ENCODE measurements around the gene UBE2J2. TPM values are rescaled to one million over a fixed set of nuclear protein-coding genes. Genes with fewer than 3 reads are reported as not detected.

The UBE2J2 gene
- total and polyA plus RNA-seq, 2 of the 13 experiments (the other 11 are each of a cell fraction or from before 2014, with no cell fraction given), result 25.4 to 29.4 TPM

DNA sequence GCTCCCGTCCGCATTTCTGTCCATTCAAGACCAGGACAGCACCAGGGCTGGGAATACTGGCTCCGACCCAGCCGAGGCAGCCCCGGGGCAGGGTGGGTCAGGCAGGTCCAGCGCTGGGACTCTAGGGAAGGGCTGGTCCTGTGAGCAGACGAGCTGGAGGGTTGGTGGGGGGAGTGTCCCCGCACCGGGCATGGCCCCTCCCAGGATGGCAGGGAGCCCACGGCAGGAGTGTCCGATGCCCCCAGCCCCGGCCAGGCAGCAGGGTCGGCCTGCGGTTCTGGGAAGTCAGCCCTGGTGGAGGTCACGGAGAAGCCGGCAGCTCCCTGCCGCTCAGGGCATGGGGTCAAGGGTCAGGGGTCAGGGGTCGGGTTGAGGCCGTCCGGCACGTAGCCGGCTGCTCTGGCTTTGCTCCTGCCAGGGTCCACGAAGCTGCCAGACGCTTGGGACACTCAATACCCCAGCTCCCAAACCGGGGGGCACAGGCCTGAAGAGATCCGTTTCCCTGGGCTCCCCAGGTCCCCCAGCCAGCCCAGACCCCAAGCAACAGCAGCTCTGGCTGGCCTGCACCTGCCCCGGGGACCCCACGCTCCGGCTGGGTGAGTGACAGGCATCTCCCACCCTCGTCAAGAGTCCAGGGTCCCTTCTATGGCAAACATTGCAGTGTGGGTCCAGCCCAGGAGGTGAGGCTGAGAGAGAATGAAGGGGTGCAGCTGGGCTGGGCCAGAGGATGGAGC lies 33.9 kb downstream of the UBE2J2 start (continued):
- TF ChIP-seq ZBTB8A (CRISPR knock-in tag; IDR thresholded peaks at IDR 0.05; ENCODE audit: borderline replicate concordance, low read depth), result no peak
- TF ChIP-seq, protein P1, sequence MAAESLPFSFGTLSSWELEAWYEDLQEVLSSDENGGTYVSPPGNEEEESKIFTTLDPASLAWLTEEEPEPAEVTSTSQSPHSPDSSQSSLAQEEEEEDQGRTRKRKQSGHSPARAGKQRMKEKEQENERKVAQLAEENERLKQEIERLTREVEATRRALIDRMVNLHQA (CRISPR knock-in tag; IDR thresholded peaks at IDR 0.05), result no peak
- TF ChIP-seq ZNF776 (CRISPR knock-in tag; IDR thresholded peaks at IDR 0.05), result no peak
- TF ChIP-seq, protein P2, sequence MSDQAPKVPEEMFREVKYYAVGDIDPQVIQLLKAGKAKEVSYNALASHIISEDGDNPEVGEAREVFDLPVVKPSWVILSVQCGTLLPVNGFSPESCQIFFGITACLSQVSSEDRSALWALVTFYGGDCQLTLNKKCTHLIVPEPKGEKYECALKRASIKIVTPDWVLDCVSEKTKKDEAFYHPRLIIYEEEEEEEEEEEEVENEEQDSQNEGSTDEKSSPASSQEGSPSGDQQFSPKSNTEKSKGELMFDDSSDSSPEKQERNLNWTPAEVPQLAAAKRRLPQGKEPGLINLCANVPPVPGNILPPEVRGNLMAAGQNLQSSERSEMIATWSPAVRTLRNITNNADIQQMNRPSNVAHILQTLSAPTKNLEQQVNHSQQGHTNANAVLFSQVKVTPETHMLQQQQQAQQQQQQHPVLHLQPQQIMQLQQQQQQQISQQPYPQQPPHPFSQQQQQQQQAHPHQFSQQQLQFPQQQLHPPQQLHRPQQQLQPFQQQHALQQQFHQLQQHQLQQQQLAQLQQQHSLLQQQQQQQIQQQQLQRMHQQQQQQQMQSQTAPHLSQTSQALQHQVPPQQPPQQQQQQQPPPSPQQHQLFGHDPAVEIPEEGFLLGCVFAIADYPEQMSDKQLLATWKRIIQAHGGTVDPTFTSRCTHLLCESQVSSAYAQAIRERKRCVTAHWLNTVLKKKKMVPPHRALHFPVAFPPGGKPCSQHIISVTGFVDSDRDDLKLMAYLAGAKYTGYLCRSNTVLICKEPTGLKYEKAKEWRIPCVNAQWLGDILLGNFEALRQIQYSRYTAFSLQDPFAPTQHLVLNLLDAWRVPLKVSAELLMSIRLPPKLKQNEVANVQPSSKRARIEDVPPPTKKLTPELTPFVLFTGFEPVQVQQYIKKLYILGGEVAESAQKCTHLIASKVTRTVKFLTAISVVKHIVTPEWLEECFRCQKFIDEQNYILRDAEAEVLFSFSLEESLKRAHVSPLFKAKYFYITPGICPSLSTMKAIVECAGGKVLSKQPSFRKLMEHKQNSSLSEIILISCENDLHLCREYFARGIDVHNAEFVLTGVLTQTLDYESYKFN (CRISPR knock-in tag; conservative IDR thresholded peaks at IDR 0.05), result peak; percentile 81
- TF ChIP-seq ZNF567 (CRISPR knock-in tag; IDR thresholded peaks at IDR 0.05; ENCODE audit: borderline replicate concordance), result no peak
- TF ChIP-seq ZNF230 (CRISPR knock-in tag; IDR thresholded peaks at IDR 0.05), result no peak; the same call in 1 of the 2 replicates
- TF ChIP-seq, protein P3, sequence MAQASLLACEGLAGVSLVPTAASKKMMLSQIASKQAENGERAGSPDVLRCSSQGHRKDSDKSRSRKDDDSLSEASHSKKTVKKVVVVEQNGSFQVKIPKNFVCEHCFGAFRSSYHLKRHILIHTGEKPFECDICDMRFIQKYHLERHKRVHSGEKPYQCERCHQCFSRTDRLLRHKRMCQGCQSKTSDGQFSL (CRISPR knock-in tag; IDR thresholded peaks at IDR 0.05), result no peak
- TF ChIP-seq, protein P4, sequence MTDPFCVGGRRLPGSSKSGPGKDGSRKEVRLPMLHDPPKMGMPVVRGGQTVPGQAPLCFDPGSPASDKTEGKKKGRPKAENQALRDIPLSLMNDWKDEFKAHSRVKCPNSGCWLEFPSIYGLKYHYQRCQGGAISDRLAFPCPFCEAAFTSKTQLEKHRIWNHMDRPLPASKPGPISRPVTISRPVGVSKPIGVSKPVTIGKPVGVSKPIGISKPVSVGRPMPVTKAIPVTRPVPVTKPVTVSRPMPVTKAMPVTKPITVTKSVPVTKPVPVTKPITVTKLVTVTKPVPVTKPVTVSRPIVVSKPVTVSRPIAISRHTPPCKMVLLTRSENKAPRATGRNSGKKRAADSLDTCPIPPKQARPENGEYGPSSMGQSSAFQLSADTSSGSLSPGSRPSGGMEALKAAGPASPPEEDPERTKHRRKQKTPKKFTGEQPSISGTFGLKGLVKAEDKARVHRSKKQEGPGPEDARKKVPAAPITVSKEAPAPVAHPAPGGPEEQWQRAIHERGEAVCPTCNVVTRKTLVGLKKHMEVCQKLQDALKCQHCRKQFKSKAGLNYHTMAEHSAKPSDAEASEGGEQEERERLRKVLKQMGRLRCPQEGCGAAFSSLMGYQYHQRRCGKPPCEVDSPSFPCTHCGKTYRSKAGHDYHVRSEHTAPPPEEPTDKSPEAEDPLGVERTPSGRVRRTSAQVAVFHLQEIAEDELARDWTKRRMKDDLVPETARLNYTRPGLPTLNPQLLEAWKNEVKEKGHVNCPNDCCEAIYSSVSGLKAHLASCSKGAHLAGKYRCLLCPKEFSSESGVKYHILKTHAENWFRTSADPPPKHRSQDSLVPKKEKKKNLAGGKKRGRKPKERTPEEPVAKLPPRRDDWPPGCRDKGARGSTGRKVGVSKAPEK (CRISPR knock-in tag; IDR thresholded peaks at IDR 0.05; ENCODE audit: borderline replicate concordance), result no peak
- TF ChIP-seq ZZZ3 (CRISPR knock-in tag; IDR thresholded peaks at IDR 0.05; ENCODE audit: borderline replicate concordance), result no peak; the same call in 1 of the 2 replicates
- TF ChIP-seq REXO4 (CRISPR knock-in tag; IDR thresholded peaks at IDR 0.05; ENCODE audit: borderline replicate concordance), result no peak
- TF ChIP-seq, protein P5, sequence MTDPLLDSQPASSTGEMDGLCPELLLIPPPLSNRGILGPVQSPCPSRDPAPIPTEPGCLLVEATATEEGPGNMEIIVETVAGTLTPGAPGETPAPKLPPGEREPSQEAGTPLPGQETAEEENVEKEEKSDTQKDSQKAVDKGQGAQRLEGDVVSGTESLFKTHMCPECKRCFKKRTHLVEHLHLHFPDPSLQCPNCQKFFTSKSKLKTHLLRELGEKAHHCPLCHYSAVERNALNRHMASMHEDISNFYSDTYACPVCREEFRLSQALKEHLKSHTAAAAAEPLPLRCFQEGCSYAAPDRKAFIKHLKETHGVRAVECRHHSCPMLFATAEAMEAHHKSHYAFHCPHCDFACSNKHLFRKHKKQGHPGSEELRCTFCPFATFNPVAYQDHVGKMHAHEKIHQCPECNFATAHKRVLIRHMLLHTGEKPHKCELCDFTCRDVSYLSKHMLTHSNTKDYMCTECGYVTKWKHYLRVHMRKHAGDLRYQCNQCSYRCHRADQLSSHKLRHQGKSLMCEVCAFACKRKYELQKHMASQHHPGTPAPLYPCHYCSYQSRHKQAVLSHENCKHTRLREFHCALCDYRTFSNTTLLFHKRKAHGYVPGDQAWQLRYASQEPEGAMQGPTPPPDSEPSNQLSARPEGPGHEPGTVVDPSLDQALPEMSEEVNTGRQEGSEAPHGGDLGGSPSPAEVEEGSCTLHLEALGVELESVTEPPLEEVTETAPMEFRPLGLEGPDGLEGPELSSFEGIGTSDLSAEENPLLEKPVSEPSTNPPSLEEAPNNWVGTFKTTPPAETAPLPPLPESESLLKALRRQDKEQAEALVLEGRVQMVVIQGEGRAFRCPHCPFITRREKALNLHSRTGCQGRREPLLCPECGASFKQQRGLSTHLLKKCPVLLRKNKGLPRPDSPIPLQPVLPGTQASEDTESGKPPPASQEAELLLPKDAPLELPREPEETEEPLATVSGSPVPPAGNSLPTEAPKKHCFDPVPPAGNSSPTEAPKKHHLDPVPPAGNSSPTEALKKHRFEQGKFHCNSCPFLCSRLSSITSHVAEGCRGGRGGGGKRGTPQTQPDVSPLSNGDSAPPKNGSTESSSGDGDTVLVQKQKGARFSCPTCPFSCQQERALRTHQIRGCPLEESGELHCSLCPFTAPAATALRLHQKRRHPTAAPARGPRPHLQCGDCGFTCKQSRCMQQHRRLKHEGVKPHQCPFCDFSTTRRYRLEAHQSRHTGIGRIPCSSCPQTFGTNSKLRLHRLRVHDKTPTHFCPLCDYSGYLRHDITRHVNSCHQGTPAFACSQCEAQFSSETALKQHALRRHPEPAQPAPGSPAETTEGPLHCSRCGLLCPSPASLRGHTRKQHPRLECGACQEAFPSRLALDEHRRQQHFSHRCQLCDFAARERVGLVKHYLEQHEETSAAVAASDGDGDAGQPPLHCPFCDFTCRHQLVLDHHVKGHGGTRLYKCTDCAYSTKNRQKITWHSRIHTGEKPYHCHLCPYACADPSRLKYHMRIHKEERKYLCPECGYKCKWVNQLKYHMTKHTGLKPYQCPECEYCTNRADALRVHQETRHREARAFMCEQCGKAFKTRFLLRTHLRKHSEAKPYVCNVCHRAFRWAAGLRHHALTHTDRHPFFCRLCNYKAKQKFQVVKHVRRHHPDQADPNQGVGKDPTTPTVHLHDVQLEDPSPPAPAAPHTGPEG (CRISPR knock-in tag; IDR thresholded peaks at IDR 0.05), result no peak
- no peak for TF ChIP-seq KLF16 (CRISPR knock-in tag; IDR thresholded peaks at IDR 0.05)
- TF ChIP-seq, protein P6, sequence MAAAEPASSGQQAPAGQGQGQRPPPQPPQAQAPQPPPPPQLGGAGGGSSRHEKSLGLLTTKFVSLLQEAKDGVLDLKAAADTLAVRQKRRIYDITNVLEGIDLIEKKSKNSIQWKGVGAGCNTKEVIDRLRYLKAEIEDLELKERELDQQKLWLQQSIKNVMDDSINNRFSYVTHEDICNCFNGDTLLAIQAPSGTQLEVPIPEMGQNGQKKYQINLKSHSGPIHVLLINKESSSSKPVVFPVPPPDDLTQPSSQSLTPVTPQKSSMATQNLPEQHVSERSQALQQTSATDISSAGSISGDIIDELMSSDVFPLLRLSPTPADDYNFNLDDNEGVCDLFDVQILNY (CRISPR knock-in tag; conservative IDR thresholded peaks at IDR 0.05), result no peak
- TF ChIP-seq TGIF2 (CRISPR knock-in tag; IDR thresholded peaks at IDR 0.05), result no peak

All from HepG2 (cell line).